H54 (cell line): Measurements from ENCODE around the gene NT5C3B.

Experiments
- DNase-seq: peaks from one replicate; pipeline ENCODE4 v3.0.0; 2011; ENCODE audit warnings: low spot score, mixed read lengths; ENCODE audit not compliant: insufficient read length
- FAIRE-seq: peaks from 3 replicates; lab custom pipeline; 2011; peaks lifted over from hg19 to GRCh38; lab: Jason Lieb, UNC
- POLR2A ChIP-seq: IDR thresholded peaks from 2 replicates; pipeline ENCODE4 v1.6.1; 2011; ENCODE audit warnings: low read depth, mild to moderate bottlenecking, low read length

NT5C3B gene

DNA sequence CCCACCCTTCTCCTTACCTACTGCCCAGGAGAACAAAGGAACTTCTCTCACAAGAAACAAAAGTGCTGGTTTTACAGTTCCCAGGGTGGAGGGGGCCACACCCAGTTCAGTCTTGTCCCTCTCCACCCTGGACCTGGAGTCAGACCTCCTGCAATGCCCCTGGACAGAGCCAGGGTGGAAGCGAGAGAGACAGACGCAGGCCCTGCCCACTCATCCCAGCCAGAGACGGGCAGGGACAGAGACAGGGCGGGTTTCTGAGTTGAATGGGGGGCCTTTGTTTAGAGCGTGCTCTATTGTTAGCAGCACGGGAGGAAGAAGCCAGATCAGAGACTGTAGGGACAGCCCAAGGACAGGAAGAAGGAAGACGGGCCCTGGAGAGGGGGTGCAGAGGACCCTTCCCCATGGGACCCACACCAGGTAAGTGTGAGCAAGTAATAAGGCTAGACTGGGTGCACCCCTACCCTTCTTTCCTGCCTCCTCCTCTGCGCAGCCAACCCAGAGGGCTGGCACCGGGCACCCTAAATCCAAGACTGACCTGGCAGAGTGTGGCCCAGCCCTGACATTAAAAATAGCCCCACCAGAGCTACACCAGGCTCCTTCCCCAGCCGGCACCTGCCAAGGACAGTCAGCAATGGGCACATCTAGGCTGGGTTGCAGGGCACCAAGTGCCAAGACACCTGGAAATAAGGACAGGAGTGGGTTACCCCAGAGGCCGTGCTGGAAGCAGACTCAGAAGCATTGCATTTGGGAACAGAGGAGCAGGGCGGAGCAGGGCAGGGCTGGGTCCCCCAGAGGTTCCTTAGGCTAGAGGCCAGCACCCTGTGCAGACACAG is 60.4 kb downstream of the NT5C3B start:
- no peak for TF ChIP-seq POLR2A
- DNase-seq (no peak), FAIRE-seq (no peak)
